GM13977 (cell line): ENCODE measurements around the gene IRS2.

Experiments
- DNase-seq: peaks from one replicate; pipeline ENCODE4 v3.0.0; 2012; ENCODE audit warnings: low spot score
- CTCF ChIP-seq: IDR thresholded peaks from 2 replicates; pipeline ENCODE4 v1.5.1; 2012; ENCODE audit warnings: mild to moderate bottlenecking, control low read depth; ENCODE audit not compliant: insufficient read depth; ENCODE audit errors: extremely low read depth, missing control alignments
- in situ Hi-C: fragments of 300-500 bp; cut with MboI; formaldehyde crosslinking; loops from one replicate; pipeline ENCODE4 v1.12.0; 2022; ENCODE audit warnings: low sequenced_read_pairs, low pct_unique_long_range_greater_than_20kb, mixed read lengths, inconsistent platforms; ENCODE audit not compliant: unreplicated experiment

IRS2 gene

GRCh38 chr13:109717686-109718085 is 68.7 kb downstream of the IRS2 start:
- in situ Hi-C loops = no loop called here
- no peak for TF ChIP-seq CTCF
- no peak for DNase-seq

DNA sequence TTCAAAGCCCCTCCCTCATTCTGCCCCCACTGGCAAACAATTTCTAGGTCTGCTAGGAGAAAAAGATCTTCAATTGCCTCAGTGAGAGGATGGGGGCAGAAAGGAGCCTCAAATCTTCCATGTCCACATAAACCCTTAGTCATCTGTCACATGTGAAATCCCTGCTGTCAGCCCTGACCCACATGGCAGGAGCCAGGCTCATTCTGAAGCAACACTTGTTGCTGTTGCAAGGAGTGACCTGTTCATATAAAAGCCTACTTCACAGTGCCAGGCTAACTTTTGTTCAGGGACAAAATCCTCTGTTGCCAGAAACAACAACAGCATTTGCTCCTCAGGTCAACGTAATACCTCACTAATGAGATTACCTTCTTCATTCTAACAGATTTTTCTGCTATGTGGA is 70.5 kb downstream of the IRS2 start:
- in situ Hi-C loops = no loop called here
- no peak for DNase-seq
- no peak for TF ChIP-seq CTCF

- in situ Hi-C loops = no loop called here
- no peak for DNase-seq
- TF ChIP-seq CTCF = no peak
Measured at GRCh38 chr13:109713681-109714080, 72.7 kb downstream of the IRS2 start.

DNA sequence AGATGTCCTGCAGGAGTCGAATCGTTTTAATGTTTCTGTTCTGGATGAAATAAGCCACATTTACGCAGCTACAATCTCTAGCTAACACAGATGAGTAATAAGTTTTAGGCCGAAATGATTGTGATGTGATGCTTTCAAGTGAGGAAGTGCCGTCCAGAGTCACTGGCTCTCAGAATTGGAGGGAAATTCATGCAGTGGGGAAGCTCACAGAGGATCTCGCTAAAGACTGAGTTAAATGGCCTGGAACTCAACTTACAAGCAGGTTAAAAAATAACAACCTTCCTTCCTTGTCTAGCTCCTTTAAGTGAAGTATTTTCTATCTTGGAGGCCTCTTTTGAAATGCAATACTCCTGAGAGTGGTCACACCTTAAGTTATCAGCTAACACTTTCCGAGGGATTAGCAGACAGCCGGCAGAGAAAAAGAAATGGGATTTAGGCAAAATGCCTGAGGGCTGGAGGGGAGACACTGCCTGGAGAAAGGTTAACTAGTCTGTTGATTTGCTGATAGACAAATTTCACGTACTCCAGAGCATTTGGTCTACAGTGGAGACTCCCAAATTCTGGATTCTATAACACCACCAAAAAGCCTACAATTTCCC is 74.2 kb downstream of the IRS2 start:
- no peak for TF ChIP-seq CTCF
- in situ Hi-C loops = no loop called here

DNA sequence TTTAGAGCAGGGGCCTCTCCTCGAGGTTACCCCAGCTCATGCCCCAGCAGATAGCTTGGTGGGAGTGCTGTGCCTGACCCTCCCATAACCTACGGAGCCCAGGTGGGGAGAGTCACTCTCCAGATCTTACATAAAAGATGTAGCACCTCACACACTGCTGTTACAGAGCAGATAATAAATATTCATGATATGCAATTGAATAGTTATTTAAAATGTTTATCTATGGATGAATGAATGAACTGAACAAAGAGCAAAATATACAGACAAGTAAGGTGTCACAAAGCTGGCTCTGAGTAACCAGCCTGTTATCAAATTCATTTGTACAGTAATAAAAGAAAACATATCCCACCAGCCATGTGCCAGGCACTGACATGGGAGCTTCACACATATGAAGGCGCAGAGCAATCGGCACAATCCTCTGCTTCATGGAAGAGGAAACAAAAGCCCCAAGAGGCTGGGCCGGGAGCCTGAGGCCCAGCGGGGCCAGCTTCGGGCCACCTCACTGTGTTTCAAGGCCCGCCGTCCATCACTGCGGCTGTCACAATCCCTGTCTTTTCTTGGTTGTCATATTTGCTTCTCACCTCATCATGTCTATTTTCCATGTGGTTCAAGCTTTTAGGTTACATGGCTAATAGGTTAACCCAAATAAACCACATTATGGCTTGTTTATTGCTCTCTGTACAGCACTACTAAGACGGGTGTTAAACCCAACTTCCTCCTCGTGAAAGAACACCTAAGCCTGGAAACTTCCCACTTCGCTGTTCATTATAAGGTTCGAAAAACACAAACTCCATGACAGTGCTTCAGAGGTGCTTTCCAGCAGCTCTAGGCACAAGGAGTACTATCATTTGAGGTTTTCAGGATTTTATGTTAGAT is 78.4 kb downstream of the IRS2 start:
- no peak for DNase-seq
- in situ Hi-C loops = no loop called here
- no peak for TF ChIP-seq CTCF

More for the DNA sequence above, 74.2 kb downstream of the IRS2 start:
- DNase-seq = no peak

- no peak for DNase-seq
- TF ChIP-seq CTCF = no peak
- in situ Hi-C loops = no loop called here
Measured at GRCh38 chr13:109707044-109707741, 79.2 kb downstream of the IRS2 start.
